Neutrophil (primary cell): ENCODE results near the gene R3HDM1.
"Not testable (repeated sequence)": the region's sequence is repeated elsewhere in the genome, so short reads cannot be mapped to it uniquely, and the experiment has no call there.

ENCODE experiments used
- H3K27ac ChIP-seq: fragments of 200-600 bp; sonication (generic); 2 replicates; pipeline ENCODE4 v1.5.1; 2016; ENCODE audit warnings: mild to moderate bottlenecking, moderate library complexity
- H3K27me3 ChIP-seq: fragments of 200-600 bp; sonication (generic); 2 replicates; pipeline ENCODE4 v1.6.0; 2016; ENCODE audit warnings: mild to moderate bottlenecking
- H3K36me3 ChIP-seq: fragments of 200-600 bp; sonication (generic); 2 replicates; pipeline ENCODE4 v1.5.1; 2017
- H3K4me1 ChIP-seq, 2 experiments: fragments of 200-600 bp in 1 of 2; sonication (generic) in 1 of 2; 1 replicate in 1 of 2; 2 replicates in 1 of 2; pipeline versions ENCODE4 v1.5.1 to v1.6.1; 2013 to 2016; ENCODE audit warnings: low read depth in 1 of 2, low read length in 1 of 2, mild to moderate bottlenecking in 1 of 2, moderate library complexity in 1 of 2; ENCODE audit not compliant: control insufficient read depth in 1 of 2, insufficient read depth in 1 of 2
- H3K4me3 ChIP-seq, 2 experiments: fragments of 200-600 bp in 1 of 2; sonication (generic) in 1 of 2; 1 replicate in 1 of 2; 2 replicates in 1 of 2; pipeline ENCODE4 v1.5.1; 2013 to 2016; ENCODE audit warnings: low read depth in 1 of 2, low read length in 1 of 2, mild to moderate bottlenecking in 1 of 2, moderate library complexity in 1 of 2
- H3K9me3 ChIP-seq: fragments of 200-600 bp; sonication (generic); 2 replicates; pipeline ENCODE4 v1.5.1; 2016
- CTCF ChIP-seq: fragments of 200-600 bp; sonication (generic); IDR thresholded peaks from 2 replicates; pipeline ENCODE4 v1.5.1; 2016; ENCODE audit warnings: antibody characterized with exemption

R3HDM1 gene

DNA sequence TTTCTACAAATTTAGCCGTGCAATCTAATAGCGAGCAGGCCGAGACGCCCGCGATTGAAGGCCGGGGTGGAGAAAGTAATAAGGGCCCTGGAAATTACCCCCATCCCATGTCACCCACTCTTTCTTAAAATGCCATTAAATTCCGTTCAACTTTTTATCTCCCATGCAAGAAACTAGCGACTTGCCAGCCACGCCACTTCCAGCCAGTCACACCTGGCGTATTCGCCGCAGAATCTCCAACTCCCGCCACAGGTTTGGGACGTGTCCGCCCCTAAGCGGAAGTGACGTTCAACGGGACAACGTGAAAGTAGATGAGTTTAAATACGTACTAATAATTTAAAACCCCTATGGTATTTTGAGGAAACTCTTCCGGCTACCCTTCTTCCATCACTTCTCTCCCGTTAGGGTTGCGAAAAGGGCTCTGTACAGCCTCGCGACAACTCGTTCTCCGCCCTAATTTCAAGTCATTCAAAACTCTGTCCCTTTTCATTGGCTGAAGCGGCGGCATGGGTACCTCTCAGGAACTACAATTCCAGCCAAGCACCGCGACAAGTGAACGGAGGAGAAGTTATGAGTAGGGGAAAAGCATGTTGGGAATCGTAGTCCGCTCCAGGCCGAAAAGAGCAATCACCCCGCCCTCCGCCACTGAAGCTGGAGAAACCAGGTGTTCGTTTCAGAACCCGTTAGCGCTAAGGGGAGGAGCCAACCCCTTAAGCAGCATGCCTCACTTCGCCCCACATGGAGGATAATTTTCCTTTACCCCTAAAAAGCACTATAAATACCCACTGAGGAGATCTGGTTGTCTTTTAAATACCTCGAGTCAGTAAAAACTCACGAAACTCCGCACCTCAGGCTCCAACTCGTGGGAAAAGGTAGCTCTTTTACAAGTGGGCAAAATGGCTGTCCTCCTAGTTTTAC, 712 bp upstream of the R3HDM1 start, which contains the start of gene ZRANB3:
Gene ZRANB3 (minus strand): TSS at position 906 of the 918 bp plus-strand sequence.
- peaks cover 23% of the 10 kb centered on the region in 2 experiments for H3K4me1 ChIP-seq
- H3K27ac ChIP-seq, result peak within 1 kb of the TSS; percentile 88
- no peaks in the 10 kb centered on the region for H3K27me3 ChIP-seq
- no peaks in the 10 kb centered on the region for H3K36me3 ChIP-seq
- H3K4me3 ChIP-seq, result peak within 1 kb of the TSS; percentile 78 to 90
- no peaks in the 10 kb centered on the region for H3K9me3 ChIP-seq
- TF ChIP-seq CTCF, result no peak

GRCh38 chr2:135532581-135532980, 1.3 kb downstream of the R3HDM1 start:
- Histone ChIP-seq H3K4me3 (no peak overlapping the region), H3K27ac (no peak overlapping the region), H3K36me3 (no peaks in the 10 kb centered on the region), H3K4me1 (peaks cover 20 to 23% of the 10 kb centered on the region in 2 experiments), H3K27me3 (no peaks in the 10 kb centered on the region), H3K9me3 (no peaks in the 10 kb centered on the region)
- TF ChIP-seq CTCF, result no peak

- not testable (repeated sequence) for H3K36me3 ChIP-seq, H3K4me3 ChIP-seq
These were observed 2.3 kb downstream of the R3HDM1 start for GRCh38 chr2:135533545-135533944.

GRCh38 chr2:135546436-135546835, 15.2 kb downstream of the R3HDM1 start:
- H3K27ac ChIP-seq, result no peak overlapping the region
- no peak for TF ChIP-seq CTCF
- H3K27me3 ChIP-seq, result no peaks in the 10 kb centered on the region
- no peak overlapping the region for H3K4me3 ChIP-seq
- no peaks in the 10 kb centered on the region for H3K36me3 ChIP-seq
- no peaks in the 10 kb centered on the region for H3K9me3 ChIP-seq
- H3K4me1 ChIP-seq, result no peaks in the 10 kb centered on the region

More at GRCh38 chr2:135533545-135533944, 2.3 kb downstream of the R3HDM1 start:
- H3K27me3 ChIP-seq, H3K9me3 ChIP-seq, H3K27ac ChIP-seq: not testable (repeated sequence)
- H3K4me1 ChIP-seq, result peaks cover 13 to 14% of the 10 kb centered on the region in 2 experiments

- H3K9me3 ChIP-seq, result no peaks in the 10 kb centered on the region
- H3K4me3 ChIP-seq, result no peak overlapping the region
- no peaks in the 10 kb centered on the region for H3K36me3 ChIP-seq
- no peaks in the 10 kb centered on the region for H3K27me3 ChIP-seq
- no peaks in the 10 kb centered on the region for H3K4me1 ChIP-seq
- H3K27ac ChIP-seq, result no peak overlapping the region
- TF ChIP-seq CTCF, result no peak
These were observed 16.0 kb downstream of the R3HDM1 start for GRCh38 chr2:135547311-135547710.

- Histone ChIP-seq H3K4me3 (no peak overlapping the region), H3K4me1 (no peaks in the 10 kb centered on the region), H3K27me3 (no peaks in the 10 kb centered on the region), H3K36me3 (no peaks in the 10 kb centered on the region), H3K27ac (no peak overlapping the region), H3K9me3 (no peaks in the 10 kb centered on the region)
- TF ChIP-seq CTCF, result no peak
These were observed 20.1 kb downstream of the R3HDM1 start for GRCh38 chr2:135551356-135551755.
